Measurements from ENCODE around the gene KCND3.

The KCND3 gene

DNA sequence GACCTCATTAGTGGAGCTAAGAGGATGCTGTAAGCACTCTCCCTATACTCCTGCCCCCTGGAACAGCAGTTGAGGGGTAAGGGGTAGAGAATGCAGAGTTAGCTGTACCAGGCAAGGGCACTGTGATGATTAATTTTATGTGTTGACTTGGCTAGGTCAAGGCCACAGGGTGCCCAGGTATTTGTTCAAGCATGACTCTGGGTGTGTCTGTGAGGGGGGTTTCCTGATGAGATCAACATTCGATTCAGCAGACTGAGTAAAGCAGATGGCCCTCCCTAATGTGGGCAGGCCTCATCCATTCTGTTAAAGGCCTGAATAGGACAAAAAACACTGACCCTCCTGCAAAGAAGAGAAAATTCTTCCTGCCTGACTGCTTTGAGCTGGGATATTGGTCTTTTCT lies 110.8 kb downstream of the KCND3 start:
- no peak for DNase-seq

DNA sequence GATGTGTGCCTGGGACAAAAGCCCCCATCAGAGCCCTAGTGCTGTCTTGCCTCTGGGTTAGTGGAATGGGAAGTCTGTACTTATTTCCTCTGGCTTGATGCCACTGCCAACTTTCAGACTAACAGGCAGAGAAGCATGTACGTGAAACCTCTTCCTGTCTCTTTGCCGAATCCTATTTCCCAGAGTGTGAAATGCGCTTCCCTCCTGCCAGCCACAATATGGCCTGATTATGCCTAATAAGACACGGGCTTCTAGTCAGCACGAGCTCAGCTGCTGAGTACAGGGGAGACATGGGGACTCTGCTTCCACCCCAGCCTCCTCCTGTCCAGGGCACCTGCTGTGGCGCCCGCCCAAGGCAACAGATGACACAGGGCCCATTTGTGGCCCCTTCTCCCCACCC lies 111.4 kb downstream of the KCND3 start:
- no peak for DNase-seq

DNA sequence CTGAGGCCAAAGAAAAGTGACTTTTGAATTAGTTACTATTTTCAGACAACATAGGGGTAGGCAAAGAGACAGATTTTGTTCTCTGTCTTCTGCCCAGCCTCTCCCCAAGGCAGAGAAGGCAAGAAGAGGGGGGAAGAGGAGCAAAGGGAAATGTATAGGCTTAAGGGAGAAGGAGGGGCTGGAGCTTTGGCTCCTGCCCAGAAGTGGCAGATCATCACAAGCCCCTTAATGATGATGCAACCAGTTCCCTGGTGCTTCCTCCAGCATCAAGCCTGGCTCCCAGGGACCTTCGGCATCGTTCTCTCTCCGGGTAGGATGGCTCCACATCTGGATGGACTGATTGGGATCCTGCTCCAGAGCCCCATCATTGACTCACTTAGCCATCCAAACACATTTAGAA lies 112.8 kb downstream of the KCND3 start:
- DNase-seq: no peak

DNA sequence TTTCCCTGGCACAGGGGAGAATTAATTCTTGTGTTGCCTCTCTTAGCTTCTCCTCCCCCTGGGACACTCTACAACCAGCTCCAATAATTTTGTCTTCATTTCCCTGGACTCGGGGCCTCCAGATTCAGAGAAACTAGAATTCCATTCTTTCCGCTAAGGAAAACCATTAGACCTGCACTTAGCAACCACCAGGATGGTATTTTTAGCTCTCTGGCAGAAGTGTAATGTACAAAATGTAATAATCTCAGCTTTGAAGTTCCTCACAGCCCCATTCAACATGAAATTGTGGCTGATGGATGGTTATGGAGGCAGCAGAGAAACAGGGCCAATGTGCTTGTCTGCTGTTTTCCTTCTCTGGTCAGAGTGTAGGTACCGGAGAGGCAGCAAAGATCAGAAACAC lies 113.8 kb downstream of the KCND3 start:
- DNase-seq: no peak

DNA sequence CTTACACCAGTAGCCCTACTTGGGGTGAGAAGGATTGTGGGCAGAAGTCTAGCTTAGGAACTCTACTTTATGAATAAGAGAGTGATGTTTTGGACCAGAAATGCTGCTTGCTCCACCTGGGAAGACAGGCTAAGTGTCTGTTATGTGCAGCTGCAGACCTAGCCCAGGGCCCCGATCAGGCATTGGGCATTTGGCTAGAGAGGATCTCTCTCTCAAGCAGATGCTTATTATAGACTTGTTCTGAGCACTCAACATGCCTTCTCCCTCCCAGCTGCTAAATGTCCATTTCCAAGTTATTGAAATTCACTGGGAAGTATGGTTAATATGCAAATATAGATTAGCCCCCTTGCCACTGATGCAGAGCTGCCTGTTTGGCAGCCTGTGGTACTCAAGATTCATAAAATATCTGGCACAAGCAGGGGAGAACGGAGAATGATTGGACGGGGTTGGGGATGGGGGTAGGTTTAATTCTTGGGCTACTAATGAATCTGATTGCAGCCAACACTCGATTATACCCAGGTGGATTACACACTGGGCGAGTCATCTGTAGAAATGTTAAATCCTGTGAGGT lies 115.9 kb downstream of the KCND3 start:
- no peak for DNase-seq

DNA sequence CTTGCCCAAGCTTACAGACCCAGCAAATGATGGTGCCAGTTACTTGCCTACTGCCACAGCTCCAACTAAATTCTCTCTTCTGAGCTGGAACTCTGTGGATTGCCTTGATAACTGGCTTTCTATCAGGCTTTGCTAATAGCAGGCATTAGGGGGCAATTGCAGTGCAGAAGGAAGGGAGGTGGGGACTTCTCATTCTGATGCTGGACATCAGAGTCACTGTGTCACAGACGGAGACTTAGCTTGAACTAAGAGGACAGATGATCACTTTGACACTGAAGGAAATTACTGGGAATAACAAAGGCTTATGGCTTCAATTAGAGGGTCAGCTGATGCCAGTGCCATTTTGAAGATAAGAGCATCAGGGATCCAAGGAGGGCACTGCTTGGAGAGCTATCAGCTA lies 119.3 kb downstream of the KCND3 start:
- DNase-seq: no peak

DNA sequence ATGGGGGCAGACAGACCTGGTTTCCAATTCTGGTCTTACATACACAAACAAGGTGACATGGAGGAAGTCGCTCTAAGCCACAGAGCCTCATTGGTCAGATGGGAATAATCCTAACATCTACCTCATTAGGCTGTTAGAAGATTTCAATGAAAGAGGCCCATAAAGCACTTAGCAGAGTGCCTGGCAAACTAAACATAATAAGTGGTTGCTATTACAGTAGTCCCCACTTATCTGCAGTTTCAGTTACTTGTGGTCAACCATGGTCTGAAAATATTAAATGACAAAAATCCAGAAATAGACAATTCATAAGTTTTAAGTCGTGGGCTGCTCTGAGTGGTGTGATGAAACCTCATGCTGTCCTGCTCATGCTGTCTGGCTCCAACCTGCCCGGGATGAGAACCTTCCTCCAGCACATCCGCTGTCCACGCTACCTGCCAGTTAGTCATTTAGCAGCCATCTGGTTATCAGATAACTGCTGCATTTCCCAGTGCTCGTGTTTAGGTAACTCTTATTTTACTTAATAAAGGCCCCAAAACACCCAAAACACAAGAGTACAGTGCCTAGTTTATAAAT lies 121.5 kb downstream of the KCND3 start:
- DNase-seq: no peak

DNA sequence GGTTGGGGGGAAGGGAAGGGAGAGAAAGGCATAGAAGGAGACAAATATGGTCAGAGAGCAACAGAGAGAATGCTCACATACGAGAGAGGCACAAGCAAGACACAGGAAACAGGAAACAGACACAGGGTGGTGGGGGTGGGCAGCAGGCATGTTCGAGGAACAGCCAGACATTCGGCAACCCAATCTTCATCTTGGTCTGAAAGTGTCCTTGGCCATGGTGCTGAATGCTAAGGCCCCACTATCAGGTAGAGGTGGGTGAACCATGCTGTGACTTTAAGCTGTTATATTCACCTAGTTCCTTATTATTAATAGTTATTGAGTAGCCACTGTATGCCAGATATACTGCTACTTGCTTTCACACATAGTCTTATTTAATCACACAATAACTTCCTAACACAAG lies 124.6 kb downstream of the KCND3 start:
- DNase-seq: no peak

DNA sequence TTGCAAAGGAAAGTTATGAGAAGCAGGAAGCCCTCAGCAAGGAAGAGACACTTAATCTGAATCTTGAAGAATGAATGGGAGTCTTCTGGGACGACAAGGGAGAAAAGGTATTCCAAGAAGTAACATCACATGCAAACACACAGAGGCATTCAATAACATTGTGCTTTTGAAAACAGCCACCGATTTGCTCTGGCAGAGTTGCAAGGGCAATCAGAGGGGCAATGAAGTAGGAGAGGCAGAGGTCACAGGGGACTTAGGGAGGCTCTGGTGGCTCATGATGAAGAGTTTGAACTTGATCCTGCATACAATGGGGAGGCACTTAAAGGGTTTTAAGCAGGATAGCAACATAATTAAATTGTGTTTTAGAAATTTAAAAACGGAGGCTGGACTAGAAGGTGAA lies 126.1 kb downstream of the KCND3 start:
- DNase-seq: no peak

DNA sequence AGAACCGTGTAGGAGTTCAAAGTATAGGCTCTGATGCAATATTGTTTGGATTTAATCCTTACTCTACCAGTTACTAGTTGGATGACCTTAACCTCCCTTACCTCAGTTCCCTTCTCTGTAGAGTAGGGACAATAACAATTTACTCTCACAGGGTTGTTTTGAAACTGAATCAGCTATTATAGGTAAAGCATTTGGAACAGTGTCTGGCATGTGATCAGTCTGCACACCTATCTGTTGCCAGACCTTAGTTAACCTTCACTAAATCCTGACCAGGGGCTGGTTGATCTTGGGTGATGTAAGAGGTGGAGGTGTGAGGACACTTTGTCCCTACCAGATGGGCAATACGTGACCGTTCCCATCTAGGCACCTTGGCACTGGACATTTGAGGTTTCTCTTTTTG lies 126.9 kb downstream of the KCND3 start:
- DNase-seq: no peak

DNA sequence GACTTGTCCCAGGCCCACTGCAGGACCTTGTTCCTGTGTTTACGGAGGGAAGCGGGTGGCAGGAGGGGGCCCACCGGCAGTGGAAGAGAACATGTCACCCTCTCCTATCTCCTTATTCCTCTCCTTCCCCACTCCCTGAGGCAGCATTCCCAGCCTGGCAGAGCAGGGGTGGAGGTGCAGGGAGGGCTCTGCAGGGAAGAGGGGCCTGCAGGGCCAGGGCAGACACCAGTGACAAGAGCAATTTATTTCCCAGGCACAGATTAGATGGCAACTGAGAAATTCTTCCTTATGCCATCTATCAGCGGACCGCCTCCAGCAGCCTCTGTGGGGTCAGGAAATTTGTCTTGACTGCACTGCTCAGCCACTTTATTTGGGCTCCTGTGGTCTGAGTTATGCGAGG lies 127.9 kb downstream of the KCND3 start:
- DNase-seq: no peak

DNA sequence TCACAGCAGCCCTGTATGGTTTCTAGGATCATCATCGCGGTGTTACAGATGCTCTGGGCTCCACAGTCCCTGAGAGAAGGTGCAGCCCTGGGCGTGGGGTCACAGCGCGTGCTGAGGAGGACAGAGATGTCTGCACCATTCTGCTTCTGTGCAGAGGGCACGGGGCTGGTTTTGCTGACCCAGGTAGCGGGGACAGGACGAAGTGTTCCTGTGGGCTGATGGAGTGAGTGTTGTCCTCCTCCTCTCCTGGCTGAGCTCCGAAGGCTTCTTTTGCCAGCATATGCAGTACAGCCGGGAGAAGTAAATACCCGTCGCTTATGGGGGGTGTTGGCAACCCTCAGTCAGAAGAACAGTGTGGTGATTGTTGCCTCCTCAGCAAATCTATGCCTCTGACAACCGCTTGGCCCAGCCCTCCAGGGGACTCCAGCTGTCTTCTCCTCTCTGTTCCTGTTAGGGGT lies 132.2 kb downstream of the KCND3 start:
- DNase-seq: no peak

DNA sequence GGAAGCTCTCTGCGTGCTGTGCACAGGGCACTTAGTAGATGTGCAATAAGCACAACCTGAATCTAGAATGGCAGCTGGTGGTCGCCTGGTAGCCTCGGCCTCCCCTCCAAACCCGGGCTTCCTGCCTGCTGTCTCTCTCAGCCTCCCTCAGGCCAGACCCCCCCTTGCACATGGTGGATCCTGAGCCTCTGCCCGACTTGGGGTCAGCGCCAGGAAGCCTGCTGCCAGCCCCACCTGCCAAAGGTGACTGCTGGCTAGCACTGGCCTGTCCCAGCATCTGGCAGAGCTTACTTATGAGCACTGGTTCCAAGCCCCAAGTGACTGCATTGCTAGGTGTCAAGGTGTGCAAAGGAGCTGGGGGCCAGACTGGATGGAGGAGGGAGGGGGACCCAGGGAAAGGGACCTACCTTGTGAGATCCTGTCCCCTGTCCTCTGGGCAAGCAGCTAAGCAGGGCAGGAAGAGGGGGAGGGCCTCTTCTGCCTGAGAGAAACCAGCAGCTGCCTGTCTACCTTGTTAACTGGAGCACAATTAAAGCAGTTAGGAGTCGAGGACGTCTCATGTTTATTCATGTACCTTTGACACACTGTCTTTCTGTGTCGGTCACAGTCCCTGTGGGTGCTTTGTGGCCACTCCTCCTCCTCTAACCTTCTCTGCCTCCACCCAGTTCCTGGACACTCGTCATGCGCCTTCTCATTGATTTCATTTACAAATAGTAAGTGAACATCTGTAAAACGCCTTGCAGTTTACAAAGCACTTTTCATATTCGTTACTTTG lies 132.9 kb downstream of the KCND3 start:
- DNase-seq: no peak

DNA sequence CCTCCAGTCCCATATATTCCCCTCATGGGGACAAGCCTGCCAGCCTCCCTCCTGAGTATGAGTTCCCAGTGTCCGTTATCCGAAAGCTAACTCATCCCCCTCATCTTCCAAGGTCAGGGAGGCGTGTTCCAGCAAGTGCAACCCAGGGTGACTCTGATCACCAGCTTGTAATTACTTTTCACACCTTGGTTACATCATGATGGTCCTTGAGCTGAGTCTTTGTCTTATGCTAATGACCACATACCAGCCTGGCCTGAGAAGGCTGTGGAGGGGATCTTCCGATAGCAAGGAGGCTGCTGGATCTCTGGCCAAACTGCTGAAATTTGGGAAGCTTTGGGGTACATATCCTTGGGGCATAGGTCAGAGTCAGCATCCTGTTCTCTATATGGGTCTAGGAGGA lies 134.2 kb downstream of the KCND3 start:
- no peak for DNase-seq

DNA sequence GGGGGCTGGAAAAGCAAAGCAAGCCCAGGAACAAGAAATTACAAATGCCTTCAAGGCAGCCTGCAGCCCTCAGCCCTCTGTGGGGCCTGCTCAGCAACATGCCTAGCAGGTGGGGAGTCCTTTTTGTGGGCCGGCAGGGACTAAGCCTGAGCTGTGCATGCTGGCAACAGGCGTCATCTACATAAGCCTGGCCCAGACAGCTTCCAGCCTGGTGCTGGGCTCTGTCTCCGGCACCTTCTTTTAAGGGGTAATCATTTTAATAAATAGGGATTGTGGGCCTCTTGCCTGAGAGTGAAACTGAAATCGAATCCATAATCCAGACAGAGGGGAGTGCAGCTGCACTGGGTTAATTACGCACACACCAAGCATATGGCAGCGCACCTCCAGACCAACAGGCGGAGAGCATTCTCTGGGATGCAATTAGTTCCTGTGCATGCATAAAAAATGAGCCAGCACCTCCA lies 137.2 kb downstream of the KCND3 start:
- no peak for DNase-seq

DNA sequence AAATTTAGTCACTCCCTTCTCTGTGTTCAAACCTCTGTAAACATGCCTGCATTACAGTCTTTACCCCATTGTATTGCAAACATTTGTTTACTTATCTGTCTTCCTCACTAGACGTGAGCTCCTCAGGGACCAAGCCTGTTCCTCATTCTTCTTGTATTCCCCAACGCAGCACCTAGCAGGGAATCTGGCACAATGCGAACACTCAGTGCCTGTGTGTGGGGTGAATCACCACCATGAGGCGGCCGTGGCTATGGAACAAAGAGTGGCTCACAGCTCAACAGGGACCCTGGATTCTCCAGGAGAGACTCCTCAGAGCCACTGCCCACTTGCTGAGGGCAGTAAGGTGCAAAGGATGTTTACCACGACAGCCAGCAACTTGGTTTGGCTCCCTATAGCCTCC lies 137.9 kb downstream of the KCND3 start:
- no peak for DNase-seq

DNA sequence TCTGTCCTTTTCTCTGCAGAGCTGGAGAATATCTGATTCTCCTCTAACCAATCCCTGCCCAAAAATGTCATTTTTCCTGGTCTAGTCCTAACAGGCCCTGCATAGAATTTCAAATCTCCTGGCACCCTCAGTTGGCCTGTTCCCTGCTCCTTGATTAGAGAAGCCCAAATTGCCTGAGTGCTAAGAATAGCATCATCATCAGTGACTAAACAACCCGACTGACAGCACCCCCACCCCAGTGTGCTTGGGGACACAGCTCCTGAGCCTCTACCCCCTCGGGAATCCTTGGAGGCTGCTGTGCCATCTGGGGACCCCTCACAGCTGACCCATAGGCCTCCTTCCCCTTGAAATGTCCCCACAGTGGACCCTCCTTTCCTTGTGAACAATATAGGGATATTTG lies 139.4 kb downstream of the KCND3 start:
- no peak for DNase-seq

DNA sequence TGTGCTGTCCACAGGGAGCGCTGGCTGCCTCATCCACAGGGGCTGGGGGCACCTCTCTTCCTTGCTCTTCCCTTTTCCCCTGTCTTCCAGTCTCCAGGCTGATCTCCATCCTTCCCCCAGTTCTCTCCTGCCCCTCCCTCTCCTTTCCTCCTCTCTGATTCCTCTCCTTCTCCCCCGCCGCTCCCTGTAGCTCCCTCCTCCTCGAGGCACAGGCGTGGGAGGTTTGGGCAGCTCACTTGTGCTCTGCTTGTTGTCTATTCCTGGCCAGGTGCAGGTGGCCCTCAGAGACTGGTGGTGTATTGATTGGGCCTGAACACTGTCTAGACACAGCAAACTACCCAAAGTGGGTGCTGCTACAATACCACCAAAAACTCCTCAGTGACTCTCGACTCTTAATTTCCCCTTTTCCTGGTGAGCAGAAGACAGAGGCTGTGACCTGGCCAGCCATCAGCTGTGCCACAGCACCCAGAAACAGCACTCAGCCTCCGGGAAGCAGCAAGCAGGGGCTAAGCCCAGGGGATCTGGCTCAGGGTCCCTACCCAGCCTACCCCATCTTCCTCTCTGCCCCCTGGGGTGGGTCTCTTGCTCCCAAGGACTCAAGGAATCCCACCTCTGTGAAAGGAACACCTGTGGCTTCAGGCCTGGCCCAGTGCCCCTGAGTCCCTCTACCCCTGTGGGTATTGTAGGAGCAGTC lies 140.5 kb downstream of the KCND3 start:
- no peak for DNase-seq

DNA sequence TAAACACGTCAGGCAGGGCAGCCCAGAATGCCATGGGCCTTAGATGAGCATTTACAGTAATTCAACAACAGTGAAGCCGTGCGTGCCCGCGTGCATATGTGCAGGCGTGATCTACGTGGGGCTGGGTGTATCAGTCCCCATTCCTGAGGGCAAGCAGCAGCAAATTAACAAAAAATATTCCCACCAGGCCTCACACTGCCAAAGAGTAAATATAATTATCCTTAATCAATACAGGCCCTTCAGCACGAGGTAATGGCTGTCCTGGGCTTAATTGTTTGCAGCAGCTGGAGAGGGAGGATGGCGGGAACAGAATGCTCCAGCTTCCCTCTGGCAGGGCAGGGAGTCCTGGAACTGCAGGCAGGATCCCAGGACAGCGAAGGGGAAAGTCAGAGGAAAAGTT lies 142.0 kb downstream of the KCND3 start:
- DNase-seq: no peak

DNA sequence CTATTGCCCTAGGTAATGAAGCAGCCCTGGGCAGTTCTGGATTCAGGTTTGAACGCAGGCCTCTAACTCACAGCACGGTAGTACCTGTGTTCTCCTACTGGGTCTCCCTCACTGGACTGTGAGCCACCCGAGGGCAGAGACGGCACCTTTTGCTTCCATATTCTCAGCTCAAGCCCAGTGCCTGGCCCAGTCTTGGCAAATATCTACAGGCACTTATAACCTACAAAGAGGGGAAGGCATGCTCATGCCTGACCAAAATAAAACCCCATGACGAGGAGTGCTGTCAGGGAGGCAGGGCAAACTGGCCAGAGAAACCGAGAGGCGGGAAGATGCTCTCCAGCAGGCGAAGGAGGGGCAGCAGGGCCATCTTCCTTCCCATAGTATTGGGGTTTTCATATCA lies 142.6 kb downstream of the KCND3 start:
- DNase-seq: no peak

DNA sequence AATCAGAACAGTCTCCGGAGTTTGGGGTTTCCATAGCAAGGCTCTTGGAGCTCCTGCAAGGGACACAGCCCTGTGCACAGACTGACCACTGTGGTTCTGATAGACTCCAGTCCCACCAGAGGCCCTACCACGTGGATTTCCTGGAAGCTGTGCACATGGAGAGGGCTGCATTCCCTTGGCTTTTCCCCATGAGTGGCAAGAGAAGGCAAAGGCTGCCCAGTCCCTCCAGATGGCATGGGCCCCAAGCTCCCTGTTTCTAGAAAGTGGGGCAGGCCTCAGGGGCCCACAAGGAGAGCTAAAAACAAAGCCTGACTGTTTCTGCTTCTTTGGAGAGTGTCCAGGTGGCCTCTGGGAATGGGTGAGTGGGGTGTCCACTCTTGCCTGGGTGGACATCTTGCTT lies 146.3 kb downstream of the KCND3 start:
- DNase-seq: no peak

DNA sequence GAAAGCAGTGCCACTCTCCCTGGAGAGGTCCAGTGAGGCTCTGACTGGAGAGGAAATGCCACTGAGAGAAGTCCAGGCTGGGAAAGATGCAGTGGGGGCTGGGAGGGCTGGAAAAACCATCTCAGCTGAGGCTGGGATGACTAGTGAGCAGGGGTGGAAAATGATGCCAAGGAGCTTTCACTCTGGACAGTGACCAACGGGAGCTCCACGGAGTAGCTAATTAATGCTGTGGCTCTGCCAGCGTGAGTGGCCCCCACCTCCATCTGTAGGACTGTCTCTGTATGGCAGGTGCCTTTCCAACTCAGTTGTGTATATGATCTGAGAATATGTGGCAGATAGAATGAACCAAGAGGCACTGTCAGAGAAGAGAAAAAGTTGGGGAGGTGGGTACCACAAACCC lies 147.1 kb downstream of the KCND3 start:
- no peak for DNase-seq

DNA sequence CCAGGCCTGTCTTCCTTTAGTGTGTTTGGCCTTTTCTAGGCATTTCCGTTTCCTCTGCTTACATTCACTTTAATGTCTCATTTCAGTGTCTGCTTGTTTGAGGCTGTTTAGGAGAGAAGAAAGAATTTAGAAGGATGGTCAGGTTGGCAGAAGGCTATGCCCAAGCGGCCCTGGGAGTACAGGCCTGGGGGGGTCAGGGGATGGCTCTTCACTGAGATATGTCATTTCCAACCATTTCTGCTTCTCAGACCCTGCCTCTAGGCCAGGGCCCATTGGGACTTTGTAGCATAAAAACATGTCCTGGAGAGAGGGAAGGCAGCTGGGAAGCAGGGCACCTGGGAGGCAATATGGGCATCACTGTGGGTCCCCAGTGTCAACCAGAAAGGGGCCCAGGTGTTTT lies 147.7 kb downstream of the KCND3 start:
- no peak for DNase-seq

DNA sequence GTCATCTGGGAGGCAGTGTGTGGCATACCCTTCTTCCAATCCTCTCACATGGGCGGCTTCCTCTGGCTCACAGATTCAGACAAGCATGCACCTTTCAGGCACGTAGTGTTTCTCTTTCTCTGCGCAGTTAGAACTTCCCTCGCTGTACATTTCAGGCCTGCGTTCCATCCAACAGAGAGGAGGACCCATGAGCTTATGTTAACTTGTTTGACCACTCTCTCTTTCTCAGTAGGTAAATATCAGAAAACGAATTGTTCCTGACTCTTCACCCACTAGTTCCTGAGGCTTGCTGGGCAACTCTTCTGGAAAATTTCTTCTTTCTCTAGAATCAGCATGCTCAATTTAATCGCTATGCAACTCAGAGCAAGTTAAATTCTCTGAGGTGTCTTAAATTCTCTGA lies 148.3 kb downstream of the KCND3 start:
- no peak for DNase-seq
